HEK293 (cell line): ENCODE results near the gene TMEM134.

Source experiments
- EGR2 ChIP-seq: fragments of 450-650 bp; formaldehyde crosslinking; IDR thresholded peaks from 2 replicates; pipeline ENCODE4 v1.5.1; 2016; ENCODE audit warnings: low read depth, missing biosample characterization, missing genetic modification characterization
- FEZF1 ChIP-seq: fragments of 450-650 bp; formaldehyde crosslinking; IDR thresholded peaks from 2 replicates; pipeline ENCODE4 v1.5.1; 2016; ENCODE audit warnings: missing biosample characterization, missing genetic modification characterization
- GLIS1 ChIP-seq: fragments of 450-650 bp; formaldehyde crosslinking; IDR thresholded peaks from 2 replicates; pipeline ENCODE4 v1.5.1; 2016; ENCODE audit warnings: missing biosample characterization, missing genetic modification characterization
- GLIS2 ChIP-seq: fragments of 450-650 bp; formaldehyde crosslinking; IDR thresholded peaks from 2 replicates; pipeline ENCODE4 v1.5.1; 2016; ENCODE audit warnings: missing biosample characterization, missing genetic modification characterization
- OSR2 ChIP-seq: fragments of 450-650 bp; formaldehyde crosslinking; IDR thresholded peaks from 2 replicates; pipeline ENCODE4 v1.5.1; 2016; ENCODE audit warnings: missing biosample characterization, missing genetic modification characterization
- SCRT1 ChIP-seq: fragments of 450-650 bp; formaldehyde crosslinking; IDR thresholded peaks from 2 replicates; pipeline ENCODE4 v1.5.1; 2016; ENCODE audit warnings: missing biosample characterization, missing genetic modification characterization, borderline replicate concordance
- ZEB2 ChIP-seq: fragments of 450-650 bp; formaldehyde crosslinking; IDR thresholded peaks from 2 replicates; pipeline ENCODE4 v1.5.1; 2016; ENCODE audit warnings: missing biosample characterization, missing genetic modification characterization
- ZFHX2 ChIP-seq: fragments of 450-650 bp; formaldehyde crosslinking; conservative IDR thresholded peaks from 2 replicates; pipeline ENCODE4 v1.5.1; 2016; ENCODE audit warnings: missing biosample characterization, missing genetic modification characterization
- ZNF133 ChIP-seq: fragments of 450-650 bp; formaldehyde crosslinking; IDR thresholded peaks from 2 replicates; pipeline ENCODE4 v1.5.1; 2016; ENCODE audit warnings: missing biosample characterization, missing genetic modification characterization
- ZNF140 ChIP-seq: fragments of 450-650 bp; formaldehyde crosslinking; IDR thresholded peaks from 2 replicates; pipeline ENCODE4 v1.5.1; 2016; ENCODE audit warnings: missing biosample characterization, missing genetic modification characterization
- ZNF169 ChIP-seq: fragments of 450-650 bp; formaldehyde crosslinking; IDR thresholded peaks from 2 replicates; pipeline ENCODE4 v1.5.1; 2016; ENCODE audit warnings: missing biosample characterization, missing genetic modification characterization
- ZNF19 ChIP-seq: fragments of 450-650 bp; formaldehyde crosslinking; IDR thresholded peaks from 2 replicates; pipeline ENCODE4; 2016; ENCODE audit warnings: missing biosample characterization, missing genetic modification characterization, low read depth
- ZNF2 ChIP-seq: fragments of 450-650 bp; formaldehyde crosslinking; IDR thresholded peaks from 2 replicates; pipeline ENCODE4 v1.5.1; 2016; ENCODE audit warnings: missing biosample characterization, missing genetic modification characterization
- ZNF335 ChIP-seq: fragments of 450-650 bp; formaldehyde crosslinking; conservative IDR thresholded peaks from 2 replicates; pipeline ENCODE4 v1.5.1; 2016; ENCODE audit warnings: missing biosample characterization, missing genetic modification characterization
- ZNF404 ChIP-seq: fragments of 450-650 bp; formaldehyde crosslinking; IDR thresholded peaks from 2 replicates; pipeline ENCODE4 v1.5.1; 2017; ENCODE audit warnings: missing biosample characterization, missing genetic modification characterization
- ZNF521 ChIP-seq: fragments of 450-650 bp; formaldehyde crosslinking; IDR thresholded peaks from 2 replicates; pipeline ENCODE4 v1.5.1; 2017; ENCODE audit warnings: missing biosample characterization, mild to moderate bottlenecking, missing genetic modification characterization
- ZNF626 ChIP-seq: fragments of 450-650 bp; sonication (Bioruptor Pico); formaldehyde crosslinking; IDR thresholded peaks from 2 replicates; pipeline ENCODE4 v1.5.1; 2018; ENCODE audit warnings: missing biosample characterization, missing genetic modification characterization, inconsistent platforms
- ZNF660 ChIP-seq: fragments of 450-650 bp; IDR thresholded peaks from 2 replicates; pipeline ENCODE4 v1.5.1; 2018; ENCODE audit warnings: missing biosample characterization, mild to moderate bottlenecking, missing genetic modification characterization
- ZNF692 ChIP-seq: fragments of 450-650 bp; formaldehyde crosslinking; IDR thresholded peaks from 2 replicates; pipeline ENCODE4 v1.5.1; 2016; ENCODE audit warnings: missing biosample characterization, missing genetic modification characterization
- ZSCAN16 ChIP-seq: fragments of 450-650 bp; formaldehyde crosslinking; IDR thresholded peaks from 2 replicates; pipeline ENCODE4 v1.5.1; 2016; ENCODE audit warnings: missing biosample characterization, missing genetic modification characterization
- ZSCAN5A ChIP-seq: fragments of 450-650 bp; formaldehyde crosslinking; IDR thresholded peaks from 2 replicates; pipeline ENCODE4 v1.5.1; 2016; ENCODE audit warnings: missing biosample characterization, missing genetic modification characterization
- TF ChIP-seq, protein P1 (sequence below): fragments of 450-650 bp; IDR thresholded peaks from 2 replicates; pipeline ENCODE4 v1.5.1; 2018; ENCODE audit warnings: missing biosample characterization, mild to moderate bottlenecking, missing genetic modification characterization
- TF ChIP-seq, protein P2 (sequence below): fragments of 450-650 bp; formaldehyde crosslinking; IDR thresholded peaks from 2 replicates; pipeline ENCODE4 v1.5.1; 2016; ENCODE audit warnings: missing biosample characterization, missing genetic modification characterization
- TF ChIP-seq, protein P3 (sequence below): fragments of 450-650 bp; formaldehyde crosslinking; IDR thresholded peaks from 2 replicates; pipeline ENCODE4 v1.5.1; 2016; ENCODE audit warnings: missing biosample characterization, missing genetic modification characterization, borderline replicate concordance
- TF ChIP-seq, protein P4 (sequence below): fragments of 450-650 bp; formaldehyde crosslinking; IDR thresholded peaks from 2 replicates; pipeline ENCODE4 v1.5.1; 2016; ENCODE audit warnings: missing biosample characterization, missing genetic modification characterization
- TF ChIP-seq, protein P5 (sequence below): fragments of 450-650 bp; formaldehyde crosslinking; IDR thresholded peaks from 2 replicates; pipeline ENCODE4 v1.5.1; 2016; ENCODE audit warnings: missing biosample characterization, missing genetic modification characterization
- TF ChIP-seq, protein P6 (sequence below): fragments of 450-650 bp; formaldehyde crosslinking; IDR thresholded peaks from 2 replicates; pipeline ENCODE4 v1.5.1; 2016; ENCODE audit warnings: missing biosample characterization, missing genetic modification characterization

Gene TMEM134

DNA sequence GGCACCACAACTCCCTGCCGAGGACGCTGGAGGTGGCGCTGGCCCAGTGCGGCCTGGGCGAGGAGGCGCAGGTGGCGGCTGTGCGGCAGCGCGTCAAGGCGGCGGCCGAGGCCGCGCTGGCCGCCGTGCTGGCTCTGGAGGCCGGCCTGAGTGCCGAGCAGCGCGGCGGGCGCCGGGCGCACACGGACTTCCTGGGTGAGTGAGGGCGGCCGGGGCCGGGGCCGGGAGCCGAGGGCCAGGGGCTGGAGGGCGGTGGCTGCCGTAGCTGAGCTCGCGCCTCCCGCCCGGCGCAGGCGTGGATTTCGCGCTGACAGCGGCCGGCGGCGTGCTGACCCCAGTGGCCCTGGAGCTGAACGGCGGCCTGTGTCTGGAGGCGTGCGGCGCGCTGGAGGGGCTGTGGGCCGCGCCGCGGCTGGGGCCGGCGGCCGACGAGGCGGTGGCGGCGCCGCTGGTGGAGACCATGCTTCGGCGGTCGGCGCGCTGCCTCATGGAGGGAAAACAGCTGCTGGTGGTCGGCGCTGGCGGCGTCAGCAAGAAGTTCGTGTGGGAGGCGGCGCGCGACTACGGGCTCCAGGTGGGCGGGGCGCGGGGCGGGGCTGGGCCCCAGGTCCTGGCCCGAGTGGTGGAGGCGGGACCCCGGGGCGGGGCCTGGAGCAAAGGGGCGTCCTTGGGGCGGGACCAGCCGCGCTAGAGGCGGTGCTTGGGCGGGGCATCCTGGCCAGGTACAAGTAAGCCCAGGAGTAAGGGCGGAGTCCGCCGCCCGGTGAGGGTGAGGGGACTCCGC is 48.2 kb downstream of the TMEM134 start (continued):
- TF ChIP-seq, protein P1, sequence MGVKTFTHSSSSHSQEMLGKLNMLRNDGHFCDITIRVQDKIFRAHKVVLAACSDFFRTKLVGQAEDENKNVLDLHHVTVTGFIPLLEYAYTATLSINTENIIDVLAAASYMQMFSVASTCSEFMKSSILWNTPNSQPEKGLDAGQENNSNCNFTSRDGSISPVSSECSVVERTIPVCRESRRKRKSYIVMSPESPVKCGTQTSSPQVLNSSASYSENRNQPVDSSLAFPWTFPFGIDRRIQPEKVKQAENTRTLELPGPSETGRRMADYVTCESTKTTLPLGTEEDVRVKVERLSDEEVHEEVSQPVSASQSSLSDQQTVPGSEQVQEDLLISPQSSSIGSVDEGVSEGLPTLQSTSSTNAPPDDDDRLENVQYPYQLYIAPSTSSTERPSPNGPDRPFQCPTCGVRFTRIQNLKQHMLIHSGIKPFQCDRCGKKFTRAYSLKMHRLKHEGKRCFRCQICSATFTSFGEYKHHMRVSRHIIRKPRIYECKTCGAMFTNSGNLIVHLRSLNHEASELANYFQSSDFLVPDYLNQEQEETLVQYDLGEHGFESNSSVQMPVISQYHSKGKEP: no peak
- no peak for TF ChIP-seq ZNF404 (tag by site-specific recombination)
- TF ChIP-seq GLIS2 (tag by site-specific recombination): peak; percentile 41; the same call in 1 of the 2 replicates
- TF ChIP-seq ZNF19: no peak
- no peak for TF ChIP-seq ZNF335 (tag by site-specific recombination)
- no peak for TF ChIP-seq ZSCAN5A (tag by site-specific recombination)
- no peak for TF ChIP-seq ZNF521 (tag by site-specific recombination)
- TF ChIP-seq ZNF692 (tag by site-specific recombination): no peak
- TF ChIP-seq EGR2 (tag by site-specific recombination): 0 out of 2 replicates have a peak, but pooled peaks have one; percentile 29
- no peak for TF ChIP-seq ZEB2
- no peak for TF ChIP-seq ZNF626 (tag by site-specific recombination)
- TF ChIP-seq ZSCAN16: no peak
- TF ChIP-seq ZNF660 (tag by site-specific recombination): no peak
- TF ChIP-seq, protein P2, sequence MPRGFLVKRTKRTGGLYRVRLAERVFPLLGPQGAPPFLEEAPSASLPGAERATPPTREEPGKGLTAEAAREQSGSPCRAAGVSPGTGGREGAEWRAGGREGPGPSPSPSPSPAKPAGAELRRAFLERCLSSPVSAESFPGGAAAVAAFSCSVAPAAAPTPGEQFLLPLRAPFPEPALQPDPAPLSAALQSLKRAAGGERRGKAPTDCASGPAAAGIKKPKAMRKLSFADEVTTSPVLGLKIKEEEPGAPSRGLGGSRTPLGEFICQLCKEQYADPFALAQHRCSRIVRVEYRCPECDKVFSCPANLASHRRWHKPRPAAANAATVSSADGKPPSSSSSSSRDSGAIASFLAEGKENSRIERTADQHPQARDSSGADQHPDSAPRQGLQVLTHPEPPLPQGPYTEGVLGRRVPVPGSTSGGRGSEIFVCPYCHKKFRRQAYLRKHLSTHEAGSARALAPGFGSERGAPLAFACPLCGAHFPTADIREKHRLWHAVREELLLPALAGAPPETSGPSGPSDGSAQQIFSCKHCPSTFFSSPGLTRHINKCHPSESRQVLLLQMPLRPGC: no peak
- peak; percentile 80 for TF ChIP-seq ZFHX2 (tag by site-specific recombination)
- TF ChIP-seq ZNF169: no peak
- TF ChIP-seq, protein P3, sequence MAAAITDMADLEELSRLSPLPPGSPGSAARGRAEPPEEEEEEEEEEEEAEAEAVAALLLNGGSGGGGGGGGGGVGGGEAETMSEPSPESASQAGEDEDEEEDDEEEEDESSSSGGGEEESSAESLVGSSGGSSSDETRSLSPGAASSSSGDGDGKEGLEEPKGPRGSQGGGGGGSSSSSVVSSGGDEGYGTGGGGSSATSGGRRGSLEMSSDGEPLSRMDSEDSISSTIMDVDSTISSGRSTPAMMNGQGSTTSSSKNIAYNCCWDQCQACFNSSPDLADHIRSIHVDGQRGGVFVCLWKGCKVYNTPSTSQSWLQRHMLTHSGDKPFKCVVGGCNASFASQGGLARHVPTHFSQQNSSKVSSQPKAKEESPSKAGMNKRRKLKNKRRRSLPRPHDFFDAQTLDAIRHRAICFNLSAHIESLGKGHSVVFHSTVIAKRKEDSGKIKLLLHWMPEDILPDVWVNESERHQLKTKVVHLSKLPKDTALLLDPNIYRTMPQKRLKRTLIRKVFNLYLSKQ (tag by site-specific recombination): no peak
- no peak for TF ChIP-seq ZNF2 (tag by site-specific recombination)
- TF ChIP-seq, protein P4, sequence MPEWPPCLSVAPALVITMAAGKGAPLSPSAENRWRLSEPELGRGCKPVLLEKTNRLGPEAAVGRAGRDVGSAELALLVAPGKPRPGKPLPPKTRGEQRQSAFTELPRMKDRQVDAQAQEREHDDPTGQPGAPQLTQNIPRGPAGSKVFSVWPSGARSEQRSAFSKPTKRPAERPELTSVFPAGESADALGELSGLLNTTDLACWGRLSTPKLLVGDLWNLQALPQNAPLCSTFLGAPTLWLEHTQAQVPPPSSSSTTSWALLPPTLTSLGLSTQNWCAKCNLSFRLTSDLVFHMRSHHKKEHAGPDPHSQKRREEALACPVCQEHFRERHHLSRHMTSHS (tag by site-specific recombination): no peak
- TF ChIP-seq, protein P5, sequence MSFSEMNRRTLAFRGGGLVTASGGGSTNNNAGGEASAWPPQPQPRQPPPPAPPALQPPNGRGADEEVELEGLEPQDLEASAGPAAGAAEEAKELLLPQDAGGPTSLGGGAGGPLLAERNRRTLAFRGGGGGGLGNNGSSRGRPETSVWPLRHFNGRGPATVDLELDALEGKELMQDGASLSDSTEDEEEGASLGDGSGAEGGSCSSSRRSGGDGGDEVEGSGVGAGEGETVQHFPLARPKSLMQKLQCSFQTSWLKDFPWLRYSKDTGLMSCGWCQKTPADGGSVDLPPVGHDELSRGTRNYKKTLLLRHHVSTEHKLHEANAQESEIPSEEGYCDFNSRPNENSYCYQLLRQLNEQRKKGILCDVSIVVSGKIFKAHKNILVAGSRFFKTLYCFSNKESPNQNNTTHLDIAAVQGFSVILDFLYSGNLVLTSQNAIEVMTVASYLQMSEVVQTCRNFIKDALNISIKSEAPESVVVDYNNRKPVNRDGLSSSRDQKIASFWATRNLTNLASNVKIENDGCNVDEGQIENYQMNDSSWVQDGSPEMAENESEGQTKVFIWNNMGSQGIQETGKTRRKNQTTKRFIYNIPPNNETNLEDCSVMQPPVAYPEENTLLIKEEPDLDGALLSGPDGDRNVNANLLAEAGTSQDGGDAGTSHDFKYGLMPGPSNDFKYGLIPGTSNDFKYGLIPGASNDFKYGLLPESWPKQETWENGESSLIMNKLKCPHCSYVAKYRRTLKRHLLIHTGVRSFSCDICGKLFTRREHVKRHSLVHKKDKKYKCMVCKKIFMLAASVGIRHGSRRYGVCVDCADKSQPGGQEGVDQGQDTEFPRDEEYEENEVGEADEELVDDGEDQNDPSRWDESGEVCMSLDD (tag by site-specific recombination): no peak
- peak; percentile 42 for TF ChIP-seq GLIS1 (tag by site-specific recombination)
- TF ChIP-seq FEZF1: no peak
- no peak for TF ChIP-seq OSR2
- no peak for TF ChIP-seq SCRT1 (tag by site-specific recombination)
- TF ChIP-seq, protein P6, sequence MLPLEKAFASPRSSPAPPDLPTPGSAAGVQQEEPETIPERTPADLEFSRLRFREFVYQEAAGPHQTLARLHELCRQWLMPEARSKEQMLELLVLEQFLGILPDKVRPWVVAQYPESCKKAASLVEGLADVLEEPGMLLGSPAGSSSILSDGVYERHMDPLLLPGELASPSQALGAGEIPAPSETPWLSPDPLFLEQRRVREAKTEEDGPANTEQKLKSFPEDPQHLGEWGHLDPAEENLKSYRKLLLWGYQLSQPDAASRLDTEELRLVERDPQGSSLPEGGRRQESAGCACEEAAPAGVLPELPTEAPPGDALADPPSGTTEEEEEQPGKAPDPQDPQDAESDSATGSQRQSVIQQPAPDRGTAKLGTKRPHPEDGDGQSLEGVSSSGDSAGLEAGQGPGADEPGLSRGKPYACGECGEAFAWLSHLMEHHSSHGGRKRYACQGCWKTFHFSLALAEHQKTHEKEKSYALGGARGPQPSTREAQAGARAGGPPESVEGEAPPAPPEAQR (tag by site-specific recombination): no peak
- TF ChIP-seq ZNF140 (tag by site-specific recombination): no peak
- no peak for TF ChIP-seq ZNF133
